Measurements from ENCODE around the gene CBLB.

Gene CBLB

GRCh38 chr3:105916767-105917166 is 48.0 kb upstream of the CBLB start:
- POLR2A ChIA-PET = no interaction called here
- Histone ChIP-seq H3K27ac (ENCODE audit: extremely low read depth, low read depth, low read length) (no peak overlapping the region), H3K9me3 (ENCODE audit: control insufficient read depth, insufficient read depth, low read depth, low read length) (no peaks in the 10 kb centered on the region), H3K36me3 (ENCODE audit: control insufficient read depth in 2 of 2, insufficient read depth in 1 of 2, low read length in 2 of 2) (no peaks in the 10 kb centered on the region), H3K4me1 (ENCODE audit: control insufficient read depth, insufficient read depth, low read length) (no peaks in the 10 kb centered on the region), H3K4me3 (ENCODE audit: low read depth, low read length) (no peak overlapping the region)
- CTCF ChIA-PET = no interaction called here
- peak; percentile 52; the same call in 1 of the 2 replicates for TF ChIP-seq ATF2 (tag by site-specific recombination; IDR thresholded peaks at IDR 0.05; ENCODE audit: low read depth)
- no peak for TF ChIP-seq ZNF221 (tag by site-specific recombination; IDR thresholded peaks at IDR 0.05; ENCODE audit: borderline replicate concordance)

- Histone ChIP-seq H3K9me3 (ENCODE audit: control insufficient read depth, insufficient read depth, low read depth, low read length) (no peaks in the 10 kb centered on the region), H3K4me1 (ENCODE audit: control insufficient read depth, insufficient read depth, low read length) (no peaks in the 10 kb centered on the region), H3K4me3 (ENCODE audit: low read depth, low read length) (no peak overlapping the region), H3K36me3 (ENCODE audit: control insufficient read depth in 2 of 2, insufficient read depth in 1 of 2, low read length in 2 of 2) (no peaks in the 10 kb centered on the region), H3K27ac (ENCODE audit: extremely low read depth, low read depth, low read length) (no peak overlapping the region)
- ChIA-PET POLR2A (no interaction called here), CTCF (no interaction called here)
- TF ChIP-seq ZNF394 (tag by site-specific recombination; IDR thresholded peaks at IDR 0.05; ENCODE audit: borderline replicate concordance) (no peak), ZNF362 (tag by site-specific recombination; IDR thresholded peaks at IDR 0.05) (no peak), ZNF433 (tag by site-specific recombination; IDR thresholded peaks at IDR 0.05; ENCODE audit: low read depth) (no peak), SETDB1 (IDR thresholded peaks at IDR 0.05; ENCODE audit: insufficient read length, low read length) (no peak), ZIC2 (tag by site-specific recombination; IDR thresholded peaks at IDR 0.05) (no peak), ZNF302 (tag by site-specific recombination; IDR thresholded peaks at IDR 0.05; ENCODE audit: low read depth) (no peak), ZNF24 (tag by site-specific recombination; IDR thresholded peaks at IDR 0.05) (no peak), ZNF747 (tag by site-specific recombination; IDR thresholded peaks at IDR 0.05) (no peak), ZNF837 (tag by site-specific recombination; IDR thresholded peaks at IDR 0.05) (no peak), MEIS1 (CRISPR knock-in tag; IDR thresholded peaks at IDR 0.05; ENCODE audit: borderline replicate concordance) (no peak), HIC1 (tag by site-specific recombination; IDR thresholded peaks at IDR 0.05) (no peak)
Measured at GRCh38 chr3:105915524-105915923, 46.7 kb upstream of the CBLB start.

- Histone ChIP-seq H3K4me3 (ENCODE audit: low read depth, low read length) (no peak overlapping the region), H3K4me1 (ENCODE audit: control insufficient read depth, insufficient read depth, low read length) (no peaks in the 10 kb centered on the region), H3K9me3 (ENCODE audit: control insufficient read depth, insufficient read depth, low read depth, low read length) (no peaks in the 10 kb centered on the region), H3K27ac (ENCODE audit: extremely low read depth, low read depth, low read length) (no peak overlapping the region), H3K36me3 (ENCODE audit: control insufficient read depth in 2 of 2, insufficient read depth in 1 of 2, low read length in 2 of 2) (no peaks in the 10 kb centered on the region)
- CTCF ChIA-PET = interaction anchor here (0.6 kb wide), 1 partner anchor 85 kb away, joined by 3 read pairs; no protein-coding TSS in a partner anchor
- POLR2A ChIA-PET = no interaction called here
- no peak for TF ChIP-seq ZNF354C (tag by site-specific recombination; IDR thresholded peaks at IDR 0.05; ENCODE audit: borderline replicate concordance, low read depth)
- no peak for TF ChIP-seq ZNF664 (tag by site-specific recombination; IDR thresholded peaks at IDR 0.05)
- TF ChIP-seq ZNF76 (tag by site-specific recombination; IDR thresholded peaks at IDR 0.05; ENCODE audit: borderline replicate concordance, low read depth) = no peak
- no peak for TF ChIP-seq ZNF449 (tag by site-specific recombination; IDR thresholded peaks at IDR 0.05)
- no peak for TF ChIP-seq GLIS1 (tag by site-specific recombination; IDR thresholded peaks at IDR 0.05)
- TF ChIP-seq ZNF791 (tag by site-specific recombination; IDR thresholded peaks at IDR 0.05) = no peak
- TF ChIP-seq ZBTB1 (tag by site-specific recombination; IDR thresholded peaks at IDR 0.05) = no peak
- no peak for TF ChIP-seq ZNF488 (tag by site-specific recombination; IDR thresholded peaks at IDR 0.05)
- TF ChIP-seq ZFHX2 (tag by site-specific recombination; conservative IDR thresholded peaks at IDR 0.05) = no peak
- TF ChIP-seq ZNF600 (tag by site-specific recombination; IDR thresholded peaks at IDR 0.05) = no peak
Measured at GRCh38 chr3:105913616-105914015, 44.8 kb upstream of the CBLB start.

Measured in HEK293 (cell line).